Calu3 (cell line): ENCODE results near the gene PAK4. TPM values are rescaled to one million over a fixed set of nuclear protein-coding genes. Genes with fewer than 3 reads are reported as not detected.

ENCODE experiments used
- BruUV-seq: library from RNA; stranded (reverse); fragments of 400-500 nt; replicated peaks from 2 replicates; lab custom pipeline; 2021; lab: Mats Ljungman, UMichigan
- CTCF ChIA-PET: fragments of 300-600 bp; sonication (Branson Sonifier 250); formaldehyde crosslinking; loops from one replicate; lab custom pipeline; 2022; ENCODE audit warnings: antibody characterized with exemption; lab: Charles Lee
- DNase-seq: peaks from one replicate; pipeline ENCODE4 v3.0.0; 2022
- H3K27ac Mint-ChIP-seq: one replicate; pipeline ENCODE4 v1.8.0; 2022; ENCODE audit warnings: mixed read lengths; ENCODE audit not compliant: unreplicated experiment
- H3K27me3 Mint-ChIP-seq: one replicate; pipeline ENCODE4 v1.8.0; 2022; ENCODE audit warnings: mixed read lengths; ENCODE audit not compliant: unreplicated experiment
- H3K36me3 Mint-ChIP-seq: one replicate; pipeline ENCODE4 v1.8.0; 2022; ENCODE audit warnings: mild to moderate bottlenecking, moderate library complexity, mixed read lengths; ENCODE audit not compliant: insufficient read depth, unreplicated experiment
- H3K4me1 Mint-ChIP-seq: one replicate; pipeline ENCODE4 v1.8.0; 2022; ENCODE audit warnings: mild to moderate bottlenecking, low read depth, mixed read lengths; ENCODE audit not compliant: unreplicated experiment
- H3K4me3 Mint-ChIP-seq: one replicate; pipeline ENCODE4 v1.8.0; 2022; ENCODE audit warnings: mild to moderate bottlenecking, low read depth, moderate library complexity, mixed read lengths; ENCODE audit not compliant: unreplicated experiment
- H3K9me3 Mint-ChIP-seq: one replicate; pipeline ENCODE4 v1.8.0; 2022; ENCODE audit warnings: low read depth, mixed read lengths; ENCODE audit not compliant: unreplicated experiment
- CTCF ChIP-seq: fragments of 200-600 bp; IDR thresholded peaks from one replicate; pipeline ENCODE4 v1.8.0; 2022; ENCODE audit warnings: antibody characterized with exemption; ENCODE audit not compliant: unreplicated experiment
- intact Hi-C: fragments of 100-400 bp; cut with micrococcal nuclease; formaldehyde crosslinking; loops from one replicate; pipeline ENCODE4 v1.10.0; 2022; ENCODE audit not compliant: unreplicated experiment
- total RNA-seq: library from RNA; stranded (reverse); gene quantifications from 2 replicates; pipeline ENCODE4 v1.2.3, GENCODE V29; 2022

The PAK4 gene
- total RNA-seq, 1 experiment from 2014 or later: 75.7 TPM

- Mint-ChIP-seq H3K27me3 (no peaks in the 10 kb centered on the region), H3K27ac (peak within 1 kb of the TSS; percentile 85), H3K36me3 (peaks cover 36% of the 10 kb centered on the region), H3K4me1 (peaks cover 28% of the 10 kb centered on the region), H3K9me3 (no peaks in the 10 kb centered on the region), H3K4me3 (peak within 1 kb of the TSS; percentile 84)
- no TSS peak for BruUV-seq
- no peak for TF ChIP-seq CTCF
- intact Hi-C loops: no loop called here
- CTCF ChIA-PET: interaction anchor here (0.6 to 0.9 kb wide), 6 partner anchors 10 to 470 kb away, joined by 3 to 7 read pairs (median 3); no protein-coding TSS in a partner anchor
- peak; percentile 78 for DNase-seq
Observed at GRCh38 chr19:39083983-39084731, 41.4 kb upstream of the PAK4 start, which contains the start of gene ACP7. Gene ACP7, plus strand, starts transcription at chr19:39084368. Its CDS starts 902 bp downstream, at chr19:39085270.

- intact Hi-C loops: no loop called here
- H3K27ac Mint-ChIP-seq: peak overlapping the region; percentile 85
- BruUV-seq: no TSS peak
- H3K27me3 Mint-ChIP-seq: no peaks in the 10 kb centered on the region
- peaks cover 28% of the 10 kb centered on the region for H3K4me1 Mint-ChIP-seq
- no peaks in the 10 kb centered on the region for H3K9me3 Mint-ChIP-seq
- peaks cover 36% of the 10 kb centered on the region for H3K36me3 Mint-ChIP-seq
- no peak for DNase-seq
- CTCF ChIA-PET: interaction anchor here (0.6 to 0.9 kb wide), 2 partner anchors 11 to 470 kb away, joined by 3 to 6 read pairs; no protein-coding TSS in a partner anchor
- no peak for TF ChIP-seq CTCF
- H3K4me3 Mint-ChIP-seq: peak overlapping the region; percentile 84
Observed at GRCh38 chr19:39084732-39085080, 40.9 kb upstream of the PAK4 start.

- intact Hi-C loops: no loop called here
- CTCF ChIA-PET: interaction anchor here (0.9 kb wide), 1 partner anchor 12 kb away, joined by 3 read pairs; no protein-coding TSS in a partner anchor
- peak overlapping the region; percentile 84 for H3K4me3 Mint-ChIP-seq
- H3K36me3 Mint-ChIP-seq: peaks cover 36% of the 10 kb centered on the region
- no peak for DNase-seq
- H3K4me1 Mint-ChIP-seq: peaks cover 28% of the 10 kb centered on the region
- H3K9me3 Mint-ChIP-seq: no peaks in the 10 kb centered on the region
- peak overlapping the region; percentile 85 for H3K27ac Mint-ChIP-seq
- TF ChIP-seq CTCF: no peak
- BruUV-seq: no TSS peak
- H3K27me3 Mint-ChIP-seq: no peaks in the 10 kb centered on the region
Observed at GRCh38 chr19:39085392-39085791, 40.2 kb upstream of the PAK4 start.

- no peak for TF ChIP-seq CTCF
- CTCF ChIA-PET: interaction anchor here (1.2 kb wide), 1 partner anchor 13 kb away, joined by 12 read pairs; no protein-coding TSS in a partner anchor
- intact Hi-C loops: no loop called here
- no peak for DNase-seq
- no peak overlapping the region for H3K27ac Mint-ChIP-seq
- H3K27me3 Mint-ChIP-seq: no peaks in the 10 kb centered on the region
- peaks cover 23% of the 10 kb centered on the region for H3K4me1 Mint-ChIP-seq
- H3K4me3 Mint-ChIP-seq: no peak overlapping the region
- H3K36me3 Mint-ChIP-seq: peaks cover 32% of the 10 kb centered on the region
- no TSS peak for BruUV-seq
- no peaks in the 10 kb centered on the region for H3K9me3 Mint-ChIP-seq
Observed at GRCh38 chr19:39086386-39086785, 39.2 kb upstream of the PAK4 start.
